ENCODE results near the gene MARCHF2.
"Not testable (repeated sequence)": the region's sequence is repeated elsewhere in the genome, so short reads cannot be mapped to it uniquely, and the experiment has no call there.

MARCHF2 gene

DNA sequence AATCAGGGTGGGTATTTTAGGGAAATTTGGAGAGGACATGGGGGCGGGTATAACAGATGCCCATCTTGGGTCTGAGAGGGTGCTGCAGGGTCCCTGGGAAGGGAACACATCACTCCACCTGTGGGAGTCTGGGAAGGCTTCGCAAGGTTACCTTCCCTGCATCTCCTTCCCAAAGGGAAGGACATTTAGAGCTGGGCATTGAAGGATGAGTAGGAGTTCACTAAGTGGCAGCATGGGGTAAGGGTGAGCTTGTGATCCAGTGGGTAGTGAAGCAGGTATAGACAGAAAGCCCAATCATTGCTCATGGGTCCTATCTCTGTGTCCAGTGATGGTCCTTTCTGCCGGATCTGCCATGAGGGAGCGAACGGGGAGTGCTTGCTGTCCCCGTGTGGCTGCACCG lies 13.2 kb downstream of the MARCHF2 start:
- TF ChIP-seq, protein P1, sequence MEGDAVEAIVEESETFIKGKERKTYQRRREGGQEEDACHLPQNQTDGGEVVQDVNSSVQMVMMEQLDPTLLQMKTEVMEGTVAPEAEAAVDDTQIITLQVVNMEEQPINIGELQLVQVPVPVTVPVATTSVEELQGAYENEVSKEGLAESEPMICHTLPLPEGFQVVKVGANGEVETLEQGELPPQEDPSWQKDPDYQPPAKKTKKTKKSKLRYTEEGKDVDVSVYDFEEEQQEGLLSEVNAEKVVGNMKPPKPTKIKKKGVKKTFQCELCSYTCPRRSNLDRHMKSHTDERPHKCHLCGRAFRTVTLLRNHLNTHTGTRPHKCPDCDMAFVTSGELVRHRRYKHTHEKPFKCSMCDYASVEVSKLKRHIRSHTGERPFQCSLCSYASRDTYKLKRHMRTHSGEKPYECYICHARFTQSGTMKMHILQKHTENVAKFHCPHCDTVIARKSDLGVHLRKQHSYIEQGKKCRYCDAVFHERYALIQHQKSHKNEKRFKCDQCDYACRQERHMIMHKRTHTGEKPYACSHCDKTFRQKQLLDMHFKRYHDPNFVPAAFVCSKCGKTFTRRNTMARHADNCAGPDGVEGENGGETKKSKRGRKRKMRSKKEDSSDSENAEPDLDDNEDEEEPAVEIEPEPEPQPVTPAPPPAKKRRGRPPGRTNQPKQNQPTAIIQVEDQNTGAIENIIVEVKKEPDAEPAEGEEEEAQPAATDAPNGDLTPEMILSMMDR (IDR thresholded peaks at IDR 0.05; ENCODE audit: control insufficient read depth, extremely low read depth, insufficient read depth) = no peak
- no peak for DNase-seq (ENCODE audit: low read depth)
- no peak overlapping the region for H3K4me3 ChIP-seq (ENCODE audit: low read depth, low read length)

DNA sequence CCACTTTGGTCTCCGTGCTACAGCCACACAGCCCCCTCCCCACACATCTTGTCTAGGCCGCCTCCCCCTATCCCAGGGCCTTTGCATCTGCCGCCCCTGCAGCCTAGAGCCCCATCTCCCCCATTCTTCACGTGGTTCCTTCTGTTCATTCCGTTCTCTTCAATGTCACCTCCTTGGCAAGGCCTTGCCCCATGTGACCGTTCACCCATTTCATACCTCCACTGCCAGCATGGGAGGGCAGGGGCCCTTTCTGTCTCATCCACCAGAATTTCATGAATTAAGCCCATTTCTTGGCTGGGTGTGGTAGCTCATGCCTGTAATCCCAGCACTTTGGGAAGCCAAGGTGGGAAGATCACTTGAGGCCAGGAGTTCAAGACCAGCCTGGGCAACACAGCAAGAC lies 15.9 kb downstream of the MARCHF2 start:
- no peak for DNase-seq (ENCODE audit: low read depth)
- TF ChIP-seq, protein P1 (IDR thresholded peaks at IDR 0.05; ENCODE audit: control insufficient read depth, extremely low read depth, insufficient read depth) = no peak
- no peak overlapping the region for H3K4me3 ChIP-seq (ENCODE audit: low read depth, low read length)

DNA sequence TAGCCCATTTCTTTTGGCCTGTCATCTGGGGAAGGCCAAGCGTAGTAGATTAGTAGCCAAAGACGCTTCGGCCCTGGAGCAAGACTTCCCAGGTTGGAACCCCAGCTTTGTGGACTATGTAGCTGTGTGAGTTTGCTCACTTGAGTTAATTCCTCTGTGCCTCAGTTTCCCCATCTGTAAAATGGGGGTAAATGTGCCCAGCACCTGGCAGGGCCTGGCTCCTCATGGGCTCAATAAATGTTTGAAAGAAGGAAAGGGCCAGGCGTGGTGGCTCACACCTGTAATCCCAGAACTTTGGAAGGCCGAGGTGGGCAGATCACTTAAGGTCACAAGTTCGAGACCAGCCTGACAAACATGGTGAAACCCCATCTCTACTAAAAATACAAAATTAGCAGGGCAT lies 16.7 kb downstream of the MARCHF2 start:
- no peak for DNase-seq (ENCODE audit: low read depth)
- TF ChIP-seq, protein P1 (IDR thresholded peaks at IDR 0.05; ENCODE audit: control insufficient read depth, extremely low read depth, insufficient read depth) = no peak
- no peak overlapping the region for H3K4me3 ChIP-seq (ENCODE audit: low read depth, low read length)

DNA sequence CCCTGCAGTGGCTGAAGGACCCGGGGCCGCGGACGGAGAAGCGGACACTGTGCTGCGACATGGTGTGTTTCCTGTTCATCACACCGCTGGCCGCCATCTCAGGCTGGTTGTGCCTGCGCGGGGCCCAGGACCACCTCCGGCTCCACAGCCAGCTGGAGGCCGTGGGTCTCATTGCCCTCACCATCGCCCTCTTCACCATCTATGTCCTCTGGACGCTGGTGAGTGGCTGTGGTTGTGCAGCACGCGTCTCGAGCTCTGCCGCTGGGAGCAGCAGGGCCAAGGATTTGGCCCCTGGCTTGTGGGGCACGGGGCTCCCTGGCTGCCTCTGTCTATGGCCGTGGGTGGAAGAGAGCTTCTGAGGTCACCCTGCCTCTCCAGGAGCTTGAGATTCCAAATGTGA lies 17.5 kb downstream of the MARCHF2 start:
- DNase-seq (ENCODE audit: low read depth) = no peak
- TF ChIP-seq, protein P1 (IDR thresholded peaks at IDR 0.05; ENCODE audit: control insufficient read depth, extremely low read depth, insufficient read depth) = no peak
- H3K4me3 ChIP-seq (ENCODE audit: low read depth, low read length) = no peak overlapping the region

DNA sequence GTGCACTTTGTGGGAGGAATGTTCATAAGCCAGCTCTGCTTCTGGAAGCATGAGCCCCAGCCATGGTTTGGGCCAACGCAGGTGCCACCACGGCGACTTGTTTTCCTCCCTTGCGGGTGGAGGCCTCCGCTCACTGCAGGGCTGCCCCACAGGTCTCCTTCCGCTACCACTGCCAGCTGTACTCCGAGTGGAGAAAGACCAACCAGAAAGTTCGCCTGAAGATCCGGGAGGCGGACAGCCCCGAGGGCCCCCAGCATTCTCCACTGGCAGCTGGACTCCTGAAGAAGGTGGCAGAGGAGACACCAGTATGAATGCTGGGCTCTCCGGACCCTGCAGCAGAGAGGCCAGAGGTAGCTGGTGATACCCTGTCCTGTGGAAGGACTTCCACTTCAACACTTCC lies 25.1 kb downstream of the MARCHF2 start:
- no peak for DNase-seq (ENCODE audit: low read depth)
- TF ChIP-seq, protein P1 (IDR thresholded peaks at IDR 0.05; ENCODE audit: control insufficient read depth, extremely low read depth, insufficient read depth) = no peak

DNA sequence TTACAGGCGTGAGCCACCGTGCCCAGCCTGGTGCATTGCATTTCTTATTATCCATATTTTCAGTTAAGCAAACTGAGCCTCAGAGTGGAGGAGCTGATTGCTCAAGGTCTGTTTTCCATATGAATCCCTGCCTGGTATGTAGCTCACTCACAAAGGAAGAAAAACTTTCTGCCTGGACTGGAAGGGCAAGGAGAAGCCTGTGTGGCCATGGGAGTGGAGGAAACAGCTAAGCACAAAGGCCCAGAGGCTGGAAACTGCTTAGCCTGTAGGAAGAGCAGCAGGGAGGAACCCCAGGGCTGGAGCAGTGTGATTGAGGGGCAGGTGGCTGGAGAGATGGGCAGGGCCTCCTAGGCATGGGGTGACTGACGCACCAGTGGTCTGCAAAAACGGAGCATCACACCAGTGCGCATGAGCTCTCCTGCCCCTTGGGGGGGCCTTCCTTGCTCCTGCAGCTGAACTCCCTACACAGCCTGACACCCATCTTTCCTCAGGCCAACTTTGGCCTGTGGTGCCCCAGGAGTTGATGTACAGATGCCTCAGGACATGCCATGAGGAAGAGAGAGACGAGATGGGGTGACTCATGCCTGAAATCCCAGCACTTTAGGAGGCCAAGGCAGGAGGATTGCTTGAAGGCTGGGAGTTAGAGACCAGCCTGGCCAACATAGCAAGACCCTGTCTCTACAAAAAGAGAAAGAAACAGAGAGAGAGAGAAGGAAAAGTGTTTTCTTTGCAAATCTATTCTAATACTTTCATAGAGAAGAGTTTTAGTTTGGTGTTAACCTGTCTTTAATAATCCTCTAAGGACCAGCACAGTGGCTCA lies 28.8 kb downstream of the MARCHF2 start:
- TF ChIP-seq, protein P1 (IDR thresholded peaks at IDR 0.05; ENCODE audit: control insufficient read depth, extremely low read depth, insufficient read depth) = no peak

More for the DNA sequence above, 25.1 kb downstream of the MARCHF2 start:
- H3K4me3 ChIP-seq (ENCODE audit: low read depth, low read length) = no peak overlapping the region

DNA sequence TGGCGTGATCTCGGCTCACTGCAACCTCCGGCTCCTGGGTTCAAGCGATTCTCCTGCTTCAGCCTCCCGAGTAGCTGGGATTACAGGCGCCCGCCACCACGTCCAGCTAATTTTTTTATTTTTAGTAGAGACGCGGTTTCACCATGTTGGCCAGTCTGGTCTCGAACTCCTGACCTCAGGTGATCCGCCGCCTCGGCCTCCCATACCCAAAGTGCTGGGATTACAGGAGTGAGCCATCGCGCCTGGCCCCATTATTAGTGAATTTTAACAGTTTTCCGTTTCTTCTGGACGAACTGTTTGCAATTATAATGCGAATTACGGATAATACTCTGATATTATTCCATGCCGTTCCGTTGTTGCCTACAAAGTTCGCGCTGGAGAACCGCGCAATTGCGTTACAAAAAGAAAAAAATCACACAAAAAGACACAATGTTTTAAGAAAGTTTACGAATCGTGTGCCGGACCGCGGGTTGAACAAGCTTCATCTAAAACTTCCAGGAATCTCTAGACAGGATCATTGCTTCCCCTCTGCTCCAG lies 31.1 kb downstream of the MARCHF2 start:
- DNase-seq (ENCODE audit: low read depth) = not testable (repeated sequence)
- peak overlapping the region; percentile 99 for H3K4me3 ChIP-seq (ENCODE audit: low read depth, low read length)

More for the DNA sequence above, 28.8 kb downstream of the MARCHF2 start:
- no peak overlapping the region for H3K4me3 ChIP-seq (ENCODE audit: low read depth, low read length)
- no peak for DNase-seq (ENCODE audit: low read depth)
